HG03575 (cell line): ENCODE measurements around the gene AP2A2.
"Not testable (repeated sequence)": the region's sequence is repeated elsewhere in the genome, so short reads cannot be mapped to it uniquely, and the experiment has no call there.

Source experiments
- ATAC-seq: cut with Tn5 transposase; IDR thresholded peaks from one replicate; pipeline ENCODE4 v1.9.1; 2021; ENCODE audit not compliant: unreplicated experiment, insufficient number of reproducible peaks, low FRiP score; ENCODE audit errors: extremely low read depth

AP2A2 gene

DNA sequence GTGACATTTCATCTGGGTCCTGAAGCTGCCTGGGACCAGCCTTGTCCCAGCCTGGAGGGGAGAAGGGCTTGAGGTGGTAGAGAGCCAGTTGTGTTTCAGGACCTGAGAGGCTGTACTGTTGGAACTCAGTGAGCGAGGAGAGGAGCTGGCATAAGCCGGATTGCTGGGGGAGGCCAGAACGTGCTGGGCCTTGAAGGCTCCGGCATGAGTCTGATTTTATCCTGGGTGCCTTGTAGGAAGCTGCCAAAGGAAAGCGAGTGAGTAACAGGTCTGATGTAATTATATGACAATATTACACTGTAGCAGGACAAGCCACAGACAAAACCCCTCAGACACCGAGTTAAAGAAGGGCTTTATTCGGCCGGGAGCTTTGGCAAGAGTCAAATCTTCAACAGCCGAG is 17.2 kb downstream of the AP2A2 start:
- no peak for ATAC-seq

DNA sequence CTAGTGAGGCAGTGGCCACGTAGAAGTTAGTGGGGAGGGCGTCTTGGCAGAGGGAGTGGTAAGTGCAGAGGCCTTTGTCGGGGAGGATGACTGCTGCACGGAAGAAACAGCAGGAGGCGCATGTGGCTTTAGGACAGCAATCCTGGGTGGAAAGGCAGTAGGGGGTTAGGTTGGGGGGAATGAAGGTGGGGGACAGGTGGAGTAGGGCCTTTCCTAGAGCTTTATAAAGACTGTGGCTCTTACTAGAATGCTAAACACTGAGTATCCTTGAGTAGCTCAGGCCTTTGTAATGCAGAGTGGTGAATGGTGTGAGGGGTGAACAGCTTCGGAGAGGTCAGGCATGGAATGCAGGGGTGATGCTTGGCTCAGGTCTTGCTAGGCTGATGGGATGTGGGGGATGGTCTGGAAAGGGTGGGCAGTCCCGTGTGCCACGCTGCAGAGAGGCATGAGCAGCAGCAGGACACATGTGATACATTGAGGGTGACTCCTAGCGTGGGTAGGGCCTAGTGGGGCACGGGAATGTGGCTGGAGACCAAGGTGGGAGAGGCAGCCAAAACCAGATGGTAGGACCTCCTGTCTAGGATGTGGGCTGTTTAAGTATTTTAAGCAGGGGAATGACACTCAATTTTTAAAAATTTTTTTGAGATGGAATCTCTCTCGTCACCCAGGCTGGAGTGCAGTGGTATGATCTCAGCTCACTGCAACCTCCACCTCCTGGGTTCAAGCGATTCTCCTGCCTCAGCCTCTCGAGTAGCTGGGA is 19.2 kb downstream of the AP2A2 start:
- no peak for ATAC-seq

DNA sequence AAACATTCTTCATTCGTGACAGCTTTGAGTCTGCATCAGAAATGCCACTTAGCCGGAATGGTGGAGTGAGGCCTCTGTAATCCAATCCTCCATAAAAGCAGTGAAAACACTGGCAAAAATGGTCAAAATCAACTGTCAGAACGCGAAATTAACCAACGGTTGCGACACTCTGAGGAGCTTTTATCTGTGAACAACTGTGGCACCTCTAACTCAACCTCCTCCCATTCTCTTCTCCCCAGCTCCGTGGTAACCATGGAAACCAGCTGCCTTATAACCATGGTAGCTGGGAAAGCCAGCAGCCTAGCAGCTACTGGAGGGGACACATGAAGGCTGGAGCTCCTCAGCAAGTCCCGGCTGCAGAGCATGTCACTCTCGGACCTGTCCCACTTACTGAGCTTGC is 20.3 kb downstream of the AP2A2 start:
- no peak for ATAC-seq

DNA sequence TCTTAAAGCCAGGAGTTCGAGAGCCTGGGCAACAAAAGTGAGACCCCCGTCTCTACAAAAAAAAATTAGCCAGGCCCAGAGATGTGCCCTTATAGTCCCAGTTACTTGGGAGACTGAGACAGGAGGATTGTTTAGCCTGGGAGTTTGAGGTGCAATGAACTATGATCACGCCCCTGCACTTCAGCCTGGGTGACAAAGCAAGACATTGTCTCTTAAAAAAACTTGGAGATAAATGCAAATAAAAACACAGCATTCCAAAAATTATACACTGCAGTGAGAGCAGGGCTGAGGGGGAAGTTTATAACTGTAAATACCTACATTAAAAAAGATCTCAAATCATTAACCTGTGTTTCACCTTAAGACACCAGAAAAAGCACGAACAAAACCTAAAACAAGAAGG is 22.1 kb downstream of the AP2A2 start:
- ATAC-seq: no peak

DNA sequence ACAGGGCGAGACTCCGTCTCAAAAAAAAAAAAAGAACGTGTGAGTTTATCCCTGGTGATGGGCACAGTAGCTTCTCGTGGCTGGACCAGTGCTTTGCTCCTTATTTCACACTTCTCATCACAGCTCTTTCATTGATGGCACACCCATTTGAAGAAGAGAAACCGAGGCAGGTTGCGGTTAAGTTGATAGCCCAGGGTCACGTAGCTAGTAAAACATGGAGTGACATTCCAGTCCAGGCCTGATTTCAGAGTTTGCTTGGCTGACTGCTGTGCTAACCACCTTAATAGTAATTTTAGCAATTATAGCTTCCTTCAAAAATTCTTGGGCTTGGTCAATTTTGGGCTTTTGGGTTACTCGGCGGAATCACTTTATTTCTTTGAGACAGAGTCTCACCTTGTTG is 25.8 kb downstream of the AP2A2 start:
- ATAC-seq: no peak

DNA sequence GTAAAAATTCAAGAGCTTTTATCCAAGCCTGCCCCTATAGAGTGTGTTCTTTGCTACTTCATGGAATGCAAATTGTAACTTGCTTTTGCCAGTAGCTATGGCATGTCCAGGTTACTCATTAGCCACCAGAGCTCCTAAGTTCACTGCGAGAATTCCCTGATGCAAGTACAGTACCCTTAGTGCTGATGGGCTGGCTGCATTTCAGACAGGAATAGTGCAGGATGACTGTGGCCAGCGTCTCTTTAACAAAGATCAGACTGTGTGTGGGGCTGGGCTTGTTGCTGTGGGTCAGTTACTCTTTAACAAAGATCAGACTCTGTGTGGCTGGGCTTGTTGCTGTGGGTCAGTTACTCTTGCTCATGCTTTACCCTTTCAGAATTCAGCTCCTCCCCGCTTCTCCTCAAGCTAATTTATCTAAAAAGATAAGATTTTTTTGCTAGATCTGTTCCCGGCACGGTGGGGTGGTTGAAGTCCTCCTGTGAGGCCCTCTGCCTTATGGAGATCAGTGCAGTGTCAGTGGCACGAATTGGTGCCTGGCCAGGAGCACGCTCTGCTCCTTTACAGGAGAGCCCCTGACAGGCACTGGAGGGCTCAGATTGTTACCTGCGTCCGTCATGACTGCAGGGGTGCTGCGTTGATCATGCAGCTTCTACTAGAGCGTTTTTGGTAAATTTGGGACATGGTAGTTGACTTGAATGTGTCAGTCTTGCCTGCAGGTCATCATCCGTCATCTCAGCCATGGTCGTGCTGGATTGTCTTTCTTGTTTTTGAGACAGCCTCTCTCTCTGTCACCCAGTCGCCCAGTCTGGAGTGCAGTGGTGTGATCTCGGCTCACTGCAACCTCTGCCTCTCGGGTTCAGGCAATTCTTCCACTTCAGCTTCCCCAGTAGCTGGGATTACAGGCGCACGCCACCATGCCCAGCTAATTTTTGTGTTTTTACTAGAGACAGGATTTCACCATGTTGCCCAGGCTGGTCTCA is 27.0 kb downstream of the AP2A2 start:
- no peak for ATAC-seq

DNA sequence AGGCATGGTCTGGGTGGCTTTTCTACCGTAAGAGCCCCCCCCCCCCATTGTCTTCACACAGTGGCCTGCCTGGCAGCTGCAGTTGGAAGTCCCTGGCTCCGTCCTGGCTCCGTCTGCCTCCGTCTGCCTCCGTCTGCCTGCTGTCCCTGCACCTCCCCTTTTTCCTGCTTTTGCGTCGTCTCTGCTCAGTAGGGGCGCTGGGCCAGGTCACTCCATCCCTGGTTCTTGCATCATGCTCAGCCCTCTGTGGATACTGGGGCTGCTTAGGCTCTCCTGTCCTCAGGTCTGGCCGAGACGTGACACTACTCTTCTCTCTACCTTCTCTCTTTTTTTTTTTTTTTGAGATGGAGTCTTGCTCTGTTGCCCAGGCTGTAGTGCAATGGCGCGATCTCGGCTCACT is 27.8 kb downstream of the AP2A2 start:
- ATAC-seq: no peak

DNA sequence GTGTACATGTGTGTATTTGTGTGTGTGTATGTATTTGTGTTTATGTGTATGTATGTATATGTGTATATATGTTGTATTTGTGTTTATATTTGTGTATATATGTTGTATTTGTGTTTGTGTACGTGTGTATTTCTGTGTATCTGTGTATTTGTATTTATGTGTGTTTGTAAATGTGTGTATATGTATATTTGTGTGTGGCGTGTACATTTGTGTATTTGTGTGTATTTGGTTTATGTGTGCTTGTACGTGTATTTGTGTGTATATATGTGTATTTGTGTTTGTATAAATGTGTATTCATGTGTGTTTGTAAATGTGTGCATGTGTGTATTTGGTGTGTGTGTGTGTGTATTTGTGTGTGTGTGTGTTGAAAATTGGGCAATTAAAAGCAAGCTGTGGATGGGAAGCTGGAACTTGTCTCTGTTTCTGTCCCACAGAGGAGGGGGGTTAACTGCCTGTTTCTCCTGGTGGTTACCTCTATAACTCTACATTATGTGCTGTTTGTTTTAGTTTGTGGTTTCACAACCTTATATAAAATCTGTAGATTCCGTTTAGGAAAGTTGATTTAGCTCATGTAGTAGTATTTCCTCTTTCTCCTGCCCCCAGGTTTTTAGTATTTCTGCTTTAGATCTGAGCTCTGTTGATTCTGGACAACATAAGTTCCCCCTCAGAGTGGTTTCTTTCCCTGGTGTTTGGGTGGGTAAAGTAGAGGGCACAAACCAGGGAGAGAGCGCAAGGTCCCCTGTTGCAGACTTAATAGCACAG is 28.9 kb downstream of the AP2A2 start:
- ATAC-seq: no peak

DNA sequence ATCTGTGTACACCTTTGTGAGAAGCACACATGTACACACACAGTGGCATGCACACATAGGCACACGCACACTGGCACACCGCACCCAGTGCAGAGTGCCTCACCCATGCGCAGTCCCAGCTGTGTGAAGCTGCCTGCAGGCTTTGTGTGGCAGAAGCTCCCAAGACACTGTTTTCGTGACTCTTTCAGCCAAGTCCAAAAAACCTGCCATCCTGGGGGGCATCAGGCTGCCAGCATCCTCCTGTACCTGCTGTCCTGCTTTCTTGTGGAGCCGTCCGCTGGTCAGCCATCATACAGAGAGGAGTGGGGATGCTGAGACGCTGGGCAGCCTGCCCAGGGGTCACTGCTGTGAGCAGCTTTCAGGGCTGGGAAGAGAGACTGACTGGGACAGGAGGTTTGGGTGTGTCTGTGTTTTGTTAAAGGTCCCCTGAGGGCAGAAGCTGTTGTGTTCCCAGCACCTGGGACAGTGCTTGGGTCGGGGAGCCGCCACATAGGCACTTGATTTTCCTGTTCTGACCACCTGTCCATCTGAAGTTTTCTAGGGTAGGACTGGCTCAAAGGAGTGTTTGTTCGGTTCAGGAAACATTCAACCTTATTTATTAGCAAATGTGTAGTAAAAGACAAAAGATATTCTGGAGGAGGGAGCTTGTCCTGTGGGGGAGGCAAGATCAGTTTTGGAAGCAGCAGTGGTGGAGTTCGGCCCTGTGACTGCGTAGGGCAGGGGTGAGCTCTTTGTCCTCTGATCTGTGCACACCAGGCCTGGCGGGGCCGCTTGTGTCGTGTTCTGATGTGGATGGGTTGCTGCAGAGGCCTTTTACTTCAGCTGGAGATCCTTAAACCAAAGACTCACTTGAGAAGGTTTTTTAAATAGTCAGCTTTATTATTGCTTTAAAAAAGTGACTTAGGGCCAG is 29.7 kb downstream of the AP2A2 start:
- ATAC-seq: no peak

DNA sequence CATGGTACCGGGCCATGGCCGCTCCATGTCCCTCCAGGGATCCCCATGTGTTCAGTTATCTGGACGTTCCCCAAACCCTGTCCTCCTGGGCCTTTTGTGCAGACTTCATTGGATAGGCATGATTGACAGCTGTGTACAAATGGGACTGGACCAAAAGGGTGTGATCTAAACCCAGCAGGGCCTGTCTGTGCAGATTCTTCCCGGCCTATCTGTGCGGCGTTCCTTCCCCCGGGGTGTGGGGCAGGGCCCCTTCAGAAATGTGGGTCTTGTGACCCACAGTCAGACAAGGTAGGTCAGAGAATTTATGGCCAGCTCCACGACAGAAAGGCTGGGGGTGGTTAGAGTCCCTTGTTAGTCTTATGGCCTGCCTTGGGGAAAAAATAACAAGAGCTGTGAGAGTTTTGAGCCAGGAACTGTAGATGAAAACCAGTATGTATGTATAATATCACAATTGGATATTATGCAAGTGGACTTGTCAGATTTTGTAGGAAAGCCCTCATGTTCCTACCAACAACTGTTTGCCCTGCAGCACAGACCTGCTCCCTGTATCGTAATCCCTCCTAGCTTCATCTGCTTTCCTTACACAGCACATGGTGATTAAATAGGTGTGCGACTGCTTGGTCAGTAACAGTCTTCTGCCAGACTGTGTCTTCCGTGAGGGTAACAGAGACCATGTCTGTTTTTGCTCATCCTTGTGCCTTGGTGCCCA is 31.7 kb downstream of the AP2A2 start:
- no peak for ATAC-seq

DNA sequence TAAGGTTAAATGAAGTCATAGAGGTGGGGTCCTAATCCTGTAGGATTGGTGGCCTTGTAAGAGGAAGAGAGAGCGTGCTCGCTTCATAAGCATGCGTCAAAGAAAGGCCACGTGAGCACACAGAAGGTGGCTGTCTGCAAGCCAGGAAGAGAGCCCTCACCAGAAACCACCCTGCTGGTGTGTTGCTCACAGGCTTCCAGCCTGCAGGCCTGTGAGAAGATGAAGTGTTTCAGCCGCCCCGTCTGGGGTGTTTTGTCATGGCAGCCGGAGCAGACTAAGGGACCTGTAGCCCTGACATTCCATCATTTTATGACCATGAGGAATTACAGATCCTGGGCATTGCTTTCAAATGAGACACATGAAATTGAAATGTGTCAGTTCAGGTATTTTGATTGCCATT is 32.4 kb downstream of the AP2A2 start:
- no peak for ATAC-seq

DNA sequence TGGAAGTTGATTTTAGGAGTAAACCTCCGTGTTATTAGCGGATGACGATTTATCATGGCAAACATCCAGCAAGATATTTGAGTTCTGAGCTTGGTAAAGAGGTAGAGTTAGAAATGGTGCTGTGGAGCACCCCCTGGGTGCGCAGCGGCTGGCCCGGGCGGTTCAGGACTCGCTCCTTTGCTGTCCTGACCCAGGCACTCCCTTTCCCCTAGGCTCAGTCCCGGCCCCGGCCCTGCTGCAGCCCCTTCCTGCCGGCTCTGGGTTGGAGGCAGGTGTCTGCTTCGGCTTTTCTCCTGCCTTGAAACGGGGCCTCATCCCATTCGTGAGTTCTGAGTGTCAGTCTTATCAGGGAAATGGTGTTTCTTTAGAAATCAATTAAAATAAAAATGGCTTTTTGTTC is 33.4 kb downstream of the AP2A2 start:
- no peak for ATAC-seq

DNA sequence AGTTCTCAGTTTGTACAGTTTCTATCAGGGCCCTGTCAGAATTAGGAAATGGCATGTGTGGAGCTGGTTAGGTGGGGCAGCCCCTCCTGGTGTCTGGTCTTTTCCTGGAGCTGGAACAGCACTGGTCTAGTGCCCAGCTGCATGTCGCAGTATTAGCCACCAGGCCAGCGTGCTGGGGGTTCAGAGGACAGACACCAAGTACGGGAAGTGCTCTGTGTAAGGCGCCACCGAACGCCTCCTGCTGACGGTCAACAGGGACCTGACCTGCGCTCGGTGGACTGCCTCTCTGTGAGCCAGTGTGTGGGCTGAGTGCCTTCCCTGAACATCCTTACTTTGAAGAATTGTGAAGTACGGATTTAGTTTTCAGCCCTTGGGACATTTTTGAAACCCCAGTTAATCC is 33.9 kb downstream of the AP2A2 start:
- ATAC-seq: no peak

DNA sequence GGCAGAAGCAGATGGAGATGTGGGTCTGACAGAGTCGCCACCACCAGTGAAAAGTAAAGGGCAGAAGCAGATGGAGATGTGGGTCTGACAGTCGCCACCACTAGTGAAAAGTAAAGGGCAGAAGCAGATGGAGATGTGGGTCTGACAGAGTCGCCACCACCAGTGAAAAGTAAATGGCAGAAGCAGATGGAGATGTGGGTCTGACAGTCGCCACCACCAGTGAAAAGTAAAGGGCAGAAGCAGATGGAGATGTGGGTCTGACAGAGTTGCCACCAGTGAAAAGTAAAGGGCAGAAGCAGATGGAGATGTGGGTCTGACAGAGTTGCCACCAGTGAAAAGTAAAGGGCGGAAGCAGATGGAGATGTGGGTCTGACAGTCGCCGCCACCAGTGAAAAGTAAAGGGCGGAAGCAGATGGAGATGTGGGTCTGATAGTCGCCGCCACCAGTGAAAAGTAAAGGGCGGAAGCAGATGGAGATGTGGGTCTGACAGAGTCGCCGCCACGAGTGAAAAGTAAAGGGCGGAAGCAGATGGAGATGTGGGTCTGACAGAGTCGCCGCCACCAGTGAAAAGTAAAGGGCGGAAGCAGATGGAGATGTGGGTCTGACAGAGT is 35.7 kb downstream of the AP2A2 start:
- ATAC-seq: not testable (repeated sequence)

DNA sequence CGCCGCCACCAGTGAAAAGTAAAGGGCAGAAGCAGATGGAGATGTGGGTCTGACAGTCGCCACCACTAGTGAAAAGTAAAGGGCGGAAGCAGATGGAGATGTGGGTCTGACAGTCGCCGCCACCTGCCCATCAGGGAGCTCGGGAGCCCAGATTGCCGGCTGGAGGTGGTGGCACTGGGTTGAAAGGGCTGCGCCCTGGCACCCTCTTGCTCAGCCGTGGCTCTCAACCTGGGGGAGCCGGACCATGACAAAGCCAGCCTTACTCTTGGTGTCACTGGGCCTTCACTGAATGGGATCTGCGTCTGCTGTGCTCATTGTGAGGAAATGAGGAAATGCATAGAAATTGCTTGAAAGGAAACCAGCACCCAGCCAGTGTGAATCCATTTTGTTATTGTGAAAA is 36.3 kb downstream of the AP2A2 start:
- no peak for ATAC-seq

DNA sequence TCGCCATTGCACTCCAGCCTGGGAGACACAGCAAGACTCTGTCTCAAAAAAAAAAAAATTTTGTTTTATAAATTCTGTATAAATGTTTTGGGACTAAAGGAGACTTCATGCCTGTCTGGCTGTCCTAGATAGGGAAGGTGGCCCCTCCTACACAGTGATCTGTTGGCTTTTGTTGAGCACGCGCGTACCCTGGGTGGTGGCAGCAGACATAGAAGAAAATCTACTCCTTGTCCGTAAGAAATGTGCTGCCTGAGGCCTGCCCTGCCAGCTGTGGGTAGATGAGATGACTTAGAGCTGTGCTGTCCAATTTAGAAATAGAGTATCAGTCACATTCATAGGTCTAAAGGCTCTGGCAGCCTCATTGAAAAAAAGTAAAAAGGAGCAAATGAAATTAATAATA is 37.0 kb downstream of the AP2A2 start:
- ATAC-seq: no peak

DNA sequence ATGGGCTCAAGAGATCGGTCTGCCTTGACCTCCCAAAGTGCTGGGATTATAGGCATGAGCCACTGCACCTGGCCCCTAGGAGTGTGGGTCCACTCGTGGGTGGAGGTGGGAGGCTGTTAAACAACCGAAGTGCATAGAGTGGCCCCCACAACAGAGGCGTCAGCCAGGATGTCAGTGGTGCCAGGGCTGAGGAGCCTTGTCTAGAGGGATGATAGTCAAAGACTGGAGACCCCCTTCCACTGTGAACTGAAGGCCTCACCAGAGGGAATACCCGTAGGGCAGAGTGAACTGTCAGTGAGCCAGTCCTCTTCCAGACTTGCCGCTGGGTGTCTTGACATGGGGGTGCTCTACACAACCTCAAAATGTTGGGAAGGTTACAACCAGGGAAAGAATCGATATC is 38.2 kb downstream of the AP2A2 start:
- no peak for ATAC-seq
